Endometrial microvascular endothelial cells (primary cell): ENCODE measurements around the gene KCNK10. TPM values are rescaled to one million over a fixed set of nuclear protein-coding genes. Genes with fewer than 3 reads are reported as not detected.

Experiments
- in situ Hi-C: cut with HindIII; loops from 2 replicates; pipeline ENCODE4 v1.10.0; 2017; ENCODE audit warnings: low sequenced_read_pairs, low pct_unique_long_range_greater_than_20kb; ENCODE audit errors: inconsistent ontology term
- total RNA-seq: library from RNA; depleted of rRNA; stranded (reverse); fragments of >200 nt; gene quantifications from one replicate; pipeline ENCODE4 v1.2.3, GENCODE V29; 2015; ENCODE audit errors: inconsistent ontology term

KCNK10 gene
- total RNA-seq, 1 donor from 2014 or later: not detected

- in situ Hi-C loops: no loop called here
These were observed 126.1 kb downstream of the KCNK10 start for GRCh38 chr14:88196925-88197324.

DNA sequence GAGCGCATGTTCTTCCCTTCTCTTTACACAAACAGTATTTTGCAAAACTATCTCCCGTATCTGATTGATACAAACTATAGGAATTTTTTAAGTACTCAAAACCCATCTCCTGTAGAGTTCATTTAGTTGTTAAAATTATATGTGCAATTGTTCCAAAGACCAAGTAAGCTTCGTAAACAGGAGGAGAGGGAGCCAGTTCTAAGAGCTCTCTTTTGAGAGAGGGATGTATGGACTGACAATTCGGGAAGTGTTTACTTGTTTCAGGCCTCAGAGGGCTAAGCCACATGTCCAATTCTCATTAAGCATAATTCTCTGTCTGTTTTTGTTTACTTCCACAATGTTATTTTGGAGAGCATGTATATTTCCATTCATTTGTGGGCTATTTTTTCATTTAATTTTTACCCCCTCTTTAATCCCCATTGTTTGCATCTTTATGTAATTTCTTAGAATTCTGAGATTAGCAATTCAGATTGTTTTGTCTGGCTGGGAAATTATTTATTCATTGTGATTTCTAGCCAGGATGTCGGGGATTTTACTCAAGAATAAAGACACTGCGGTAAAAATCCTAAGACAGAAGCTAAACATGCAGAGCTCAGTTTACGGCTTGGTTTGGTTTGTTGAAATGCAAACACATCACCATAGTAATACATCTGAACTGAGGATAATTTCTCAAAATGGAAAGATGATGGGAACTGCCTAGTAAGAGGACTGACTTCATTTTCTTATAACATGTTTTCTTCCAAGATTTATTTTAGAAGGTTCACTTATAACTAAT is 126.8 kb downstream of the KCNK10 start:
- in situ Hi-C loops: no loop called here

GRCh38 chr14:88195676-88196075 is 127.4 kb downstream of the KCNK10 start:
- in situ Hi-C loops: no loop called here

GRCh38 chr14:88194531-88194930 is 128.5 kb downstream of the KCNK10 start:
- in situ Hi-C loops: no loop called here

- in situ Hi-C loops: no loop called here
These were observed 131.5 kb downstream of the KCNK10 start for GRCh38 chr14:88191605-88192004.

DNA sequence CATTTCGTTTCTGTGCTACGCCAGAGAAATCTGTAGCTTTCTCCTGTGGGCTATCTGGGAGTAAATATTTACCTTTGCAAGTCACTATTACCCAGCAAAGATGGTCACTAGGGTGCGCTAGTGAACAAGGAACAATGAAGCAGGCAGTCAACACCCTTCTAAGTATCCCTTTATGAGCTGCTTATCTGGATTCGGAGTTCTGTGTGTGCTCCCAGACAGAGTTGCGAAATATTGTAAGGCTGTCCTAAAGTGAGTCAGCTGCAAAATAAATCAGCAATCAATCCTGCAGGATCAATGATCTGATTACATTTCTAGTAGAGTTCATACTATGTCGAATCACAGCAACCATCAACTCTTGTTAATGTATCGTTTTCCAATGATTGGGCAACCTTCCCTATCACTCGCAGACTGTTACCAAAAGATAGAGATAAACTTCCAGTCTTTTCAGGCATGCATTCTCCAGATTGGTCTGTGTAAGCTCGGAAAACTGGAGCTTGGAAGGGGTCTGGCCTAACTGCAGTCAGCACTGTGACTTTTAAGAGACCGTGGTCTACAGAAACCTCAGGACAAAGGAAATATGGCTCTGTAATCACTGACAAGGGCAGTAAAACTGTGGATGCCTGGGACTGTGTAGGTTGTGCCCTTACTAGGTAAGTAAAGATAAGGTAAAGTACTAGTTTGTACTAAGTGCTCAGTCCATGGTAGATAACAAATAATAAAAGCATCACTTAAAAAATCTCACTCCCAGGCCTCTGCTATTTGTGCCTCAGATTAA is 133.5 kb downstream of the KCNK10 start:
- in situ Hi-C loops: no loop called here

DNA sequence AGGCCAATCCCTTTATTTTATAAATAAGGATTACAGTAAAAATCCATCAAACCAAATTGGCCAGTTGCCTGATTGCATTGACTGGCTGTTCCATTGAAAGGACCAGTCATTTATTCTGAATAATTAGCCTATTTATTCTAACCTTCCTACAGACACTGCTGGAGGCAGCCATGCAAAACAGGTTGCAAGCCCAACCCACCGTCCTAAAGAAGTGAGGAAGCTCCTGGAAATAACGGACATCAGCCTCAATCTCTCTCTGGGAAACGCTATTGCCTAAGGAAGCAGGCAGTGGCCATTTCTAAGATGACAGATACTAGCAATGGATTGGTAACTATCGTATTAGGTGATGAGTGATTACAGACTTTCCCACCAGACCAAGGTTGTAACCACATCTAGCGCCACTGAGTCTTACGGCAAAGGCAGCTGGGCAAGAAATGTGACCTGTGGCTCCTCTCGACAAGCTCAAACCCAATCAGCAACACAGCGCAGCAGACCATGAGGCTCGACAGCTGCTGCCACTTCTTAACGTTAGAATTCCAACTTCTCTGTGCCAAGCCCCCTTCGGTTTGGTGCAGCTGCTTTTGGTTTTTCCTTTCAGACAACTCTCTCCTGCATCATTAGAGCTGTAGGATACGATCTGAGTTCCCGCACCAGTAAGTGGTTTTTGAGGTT is 134.2 kb downstream of the KCNK10 start:
- in situ Hi-C loops: no loop called here

GRCh38 chr14:88185843-88186242 is 137.2 kb downstream of the KCNK10 start:
- in situ Hi-C loops: no loop called here

- in situ Hi-C loops: no loop called here
These were observed 138.1 kb downstream of the KCNK10 start for GRCh38 chr14:88184956-88185355.

DNA sequence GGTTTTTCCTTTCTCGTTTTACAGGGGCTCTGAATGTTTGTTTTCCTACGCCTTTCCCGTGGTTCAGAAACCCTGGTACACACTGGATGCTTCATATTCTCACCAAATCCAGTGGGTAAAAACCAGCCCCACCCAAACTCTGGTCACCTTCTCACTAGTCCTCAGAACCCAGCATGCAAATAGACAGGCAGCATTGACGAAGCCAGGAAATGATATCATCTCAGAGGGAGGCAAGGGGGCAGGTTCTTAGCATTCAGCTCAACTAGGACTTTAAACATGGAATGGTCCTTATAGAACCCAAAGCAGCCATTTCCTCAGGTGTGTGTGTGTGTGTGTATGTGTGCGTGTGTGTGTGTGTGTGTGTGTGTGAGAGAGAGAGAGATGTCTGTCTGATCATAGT is 142.0 kb downstream of the KCNK10 start:
- in situ Hi-C loops: no loop called here

DNA sequence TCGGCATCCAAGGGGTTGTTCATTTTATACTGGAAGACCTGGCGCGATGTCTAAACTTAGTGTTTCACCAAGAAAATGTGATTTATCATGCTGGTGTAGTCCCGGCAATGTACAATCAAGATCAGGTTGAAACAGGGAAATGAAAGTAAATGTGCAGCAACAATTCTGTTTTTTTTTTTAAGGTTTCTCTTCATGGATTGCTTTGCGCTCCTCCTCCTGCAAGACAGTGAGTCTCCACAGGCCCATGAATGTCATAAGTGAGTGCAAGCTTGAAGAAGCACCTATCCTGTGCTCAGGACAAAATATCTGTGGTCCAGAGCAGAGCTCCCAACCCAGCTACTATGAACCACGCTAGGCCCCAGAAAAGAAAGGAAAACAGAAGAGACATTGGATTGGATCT is 143.4 kb downstream of the KCNK10 start:
- in situ Hi-C loops: no loop called here

GRCh38 chr14:88170333-88170732 is 152.7 kb downstream of the KCNK10 start:
- in situ Hi-C loops: no loop called here

DNA sequence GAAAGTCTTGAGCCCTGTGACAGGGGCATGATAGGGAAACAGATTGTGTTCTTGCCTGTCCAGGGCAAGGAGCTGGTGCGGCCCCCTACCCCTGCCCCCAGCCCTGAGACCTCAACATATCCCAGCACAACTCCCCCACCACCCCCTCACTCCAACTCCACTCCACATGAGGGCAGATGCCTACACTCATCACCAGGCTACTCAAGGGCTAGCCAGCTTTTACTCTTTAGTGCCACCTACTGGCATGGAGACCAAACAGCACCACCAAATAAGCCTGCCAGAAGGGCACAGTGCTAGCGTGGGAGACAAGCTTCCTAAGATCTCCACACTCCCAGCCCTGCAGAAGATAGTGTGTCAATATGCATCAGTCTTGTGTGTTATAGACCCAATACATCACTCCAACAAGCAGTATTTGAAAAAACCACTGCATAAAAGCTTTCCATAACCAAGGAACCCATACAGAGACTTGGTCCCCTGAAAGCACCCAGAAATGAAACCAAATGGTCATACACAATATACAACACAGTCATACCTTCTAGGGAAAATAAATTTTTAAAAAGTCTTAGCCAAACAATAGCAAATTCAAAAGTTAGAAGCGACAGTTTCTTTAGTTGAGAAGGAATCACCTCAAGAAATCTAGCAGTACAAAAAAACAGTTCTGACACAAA is 154.4 kb downstream of the KCNK10 start:
- in situ Hi-C loops: no loop called here

DNA sequence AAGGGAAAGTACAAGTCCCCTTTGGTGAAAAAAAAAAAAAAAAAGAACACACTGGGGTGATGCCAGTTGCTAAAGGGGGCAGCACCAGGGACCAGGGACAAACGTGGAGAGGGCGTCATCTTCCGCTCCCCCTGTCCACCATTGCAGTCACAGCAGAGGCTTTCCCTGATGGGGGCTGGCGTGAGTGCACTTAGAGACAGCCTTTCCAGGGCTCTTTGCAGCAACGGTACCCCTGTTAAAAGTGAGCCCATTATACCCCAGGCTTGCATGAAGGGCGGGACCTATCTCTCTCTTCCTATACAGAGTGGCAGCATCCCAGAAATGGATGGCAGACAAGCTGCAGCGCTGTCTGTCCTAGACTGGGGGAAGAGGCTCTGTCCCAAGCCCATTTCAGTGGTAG is 155.0 kb downstream of the KCNK10 start:
- in situ Hi-C loops: no loop called here

DNA sequence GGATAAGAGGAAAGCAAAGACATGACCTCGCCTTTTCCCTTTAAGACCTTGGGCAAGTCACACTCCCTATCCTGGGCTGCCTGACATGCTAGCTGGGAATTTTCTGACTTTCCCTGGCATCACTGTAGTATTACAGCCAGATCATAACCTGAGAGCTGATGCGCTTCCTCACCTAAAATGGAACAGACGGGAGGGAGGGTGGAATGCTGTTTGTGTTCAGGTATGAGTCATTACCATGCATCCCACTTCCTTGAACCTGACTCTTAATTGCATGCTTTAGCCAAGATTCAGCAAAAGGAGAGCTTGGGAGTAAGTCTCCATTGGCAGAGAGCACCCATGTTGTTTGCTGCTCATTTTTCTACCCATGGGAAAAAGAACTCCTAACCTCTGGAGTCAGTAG is 156.5 kb downstream of the KCNK10 start:
- in situ Hi-C loops: no loop called here

- in situ Hi-C loops: no loop called here
These were observed 158.0 kb downstream of the KCNK10 start for GRCh38 chr14:88164906-88165534.

GRCh38 chr14:88163731-88164255 is 159.3 kb downstream of the KCNK10 start:
- in situ Hi-C loops: no loop called here

DNA sequence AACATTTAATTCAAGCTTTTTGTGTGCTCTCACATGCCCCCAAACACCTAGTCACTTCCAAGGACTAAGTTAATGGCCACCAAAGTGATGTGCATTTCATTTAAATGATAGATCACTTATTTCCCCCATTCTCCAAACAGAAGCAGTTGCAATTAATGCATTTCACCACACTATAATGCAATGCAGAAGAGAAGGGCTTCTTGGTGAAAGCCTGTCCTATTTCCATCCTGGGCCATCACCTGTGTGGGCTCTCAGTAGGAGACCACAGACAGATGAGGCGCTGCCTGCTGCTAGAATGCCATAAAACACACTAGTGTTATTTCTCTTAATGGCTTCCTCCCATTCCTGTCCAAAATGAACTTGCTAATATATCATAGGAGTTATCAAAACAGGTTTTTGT is 166.9 kb downstream of the KCNK10 start:
- in situ Hi-C loops: no loop called here

DNA sequence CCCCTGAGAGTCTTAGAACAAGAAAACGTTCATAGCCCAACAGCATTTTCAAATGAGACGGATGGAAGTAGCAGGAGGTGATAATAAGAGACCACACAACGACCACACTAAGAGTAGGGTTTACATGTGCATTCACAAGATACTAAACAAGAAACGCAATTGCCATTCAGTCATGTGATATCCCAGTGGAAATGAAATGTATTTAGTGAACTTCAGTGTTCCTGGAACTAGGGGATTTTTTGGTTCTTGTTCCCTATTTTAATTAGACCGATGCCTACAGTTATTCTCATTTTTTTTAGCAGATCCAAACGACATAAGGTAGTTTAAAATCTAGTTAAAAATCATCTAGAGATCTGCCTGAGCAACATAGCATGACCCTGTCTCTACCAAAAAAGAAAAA is 168.1 kb downstream of the KCNK10 start:
- in situ Hi-C loops: no loop called here
